CD4-positive, alpha-beta T cell treated with Interleukin-15 for 4 hours (primary cell): ENCODE measurements around the gene COMP.

Experiments
- DNase-seq: peaks from one replicate; pipeline ENCODE4 v3.0.0-alpha.2; 2020; ENCODE audit warnings: low spot score

Gene COMP

DNA sequence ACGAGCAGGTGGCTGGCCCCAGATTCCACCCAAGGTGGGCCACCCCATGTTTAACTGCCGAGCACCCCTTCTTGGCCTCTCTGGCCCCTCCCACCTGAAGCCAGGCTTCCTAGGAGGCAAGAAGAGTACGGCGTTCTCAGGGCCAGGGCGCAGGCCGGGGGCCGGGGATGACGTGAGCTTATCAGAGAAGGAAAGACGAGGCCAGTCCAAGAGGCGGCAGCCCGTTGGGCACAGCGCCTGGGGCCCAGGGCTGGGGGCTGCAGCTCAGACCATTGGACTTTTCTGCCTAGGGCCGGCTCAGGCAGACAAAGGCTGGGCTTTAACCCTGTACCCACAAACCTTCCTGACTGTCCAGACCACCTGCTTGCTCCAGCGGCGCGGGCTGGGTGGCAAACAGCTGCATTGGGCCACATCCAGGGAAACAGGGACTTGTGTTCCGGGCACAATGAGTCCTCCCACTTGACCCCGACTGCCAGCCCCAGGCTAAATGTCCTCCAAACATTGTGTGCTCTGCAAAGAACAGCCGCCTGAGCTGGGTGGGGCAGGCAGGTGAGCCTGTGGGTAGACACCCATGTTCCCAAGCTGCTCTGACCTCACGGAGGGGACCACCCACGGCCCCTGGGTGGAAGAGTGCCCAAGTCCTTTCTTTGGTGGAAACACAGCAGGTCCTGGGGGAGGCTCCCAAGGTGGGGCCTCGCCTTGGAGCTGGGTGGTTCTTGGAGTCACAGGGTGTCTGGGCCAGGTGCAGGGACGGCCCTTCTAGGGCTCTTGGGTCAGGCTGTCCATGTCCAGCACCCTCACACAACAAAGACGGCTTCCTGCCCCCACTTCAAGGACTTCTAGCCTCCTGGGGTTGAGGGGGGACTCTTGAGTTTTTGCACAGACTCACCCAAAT is 21.9 kb downstream of the COMP start:
- DNase-seq = no peak

GRCh38 chr19:18768046-18768771 is 22.9 kb downstream of the COMP start:
- no peak for DNase-seq

- DNase-seq = no peak
These were observed 25.9 kb downstream of the COMP start for GRCh38 chr19:18765224-18765623.

DNA sequence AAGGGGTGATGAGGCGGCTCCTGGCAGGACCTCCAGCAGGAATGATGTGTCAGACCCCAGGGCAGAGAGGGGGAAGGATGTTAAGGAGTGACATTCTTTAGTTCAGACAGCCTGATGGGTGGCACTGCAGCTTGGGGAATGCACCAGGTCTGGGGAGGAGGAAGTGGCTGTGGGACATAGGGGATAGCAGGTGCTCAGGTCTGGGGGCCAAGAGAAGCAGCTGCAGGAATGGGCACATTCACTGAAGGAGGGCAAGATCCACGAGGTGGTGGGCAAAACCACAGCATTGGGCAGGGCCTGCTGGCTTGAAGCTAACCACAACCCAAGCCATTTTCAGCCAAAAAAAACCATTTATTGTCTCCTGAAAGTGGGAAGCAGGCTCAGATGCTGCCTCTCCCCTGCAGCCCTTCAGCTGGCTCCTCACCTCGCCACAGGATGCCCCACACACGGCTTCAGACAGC is 26.5 kb downstream of the COMP start:
- no peak for DNase-seq

DNA sequence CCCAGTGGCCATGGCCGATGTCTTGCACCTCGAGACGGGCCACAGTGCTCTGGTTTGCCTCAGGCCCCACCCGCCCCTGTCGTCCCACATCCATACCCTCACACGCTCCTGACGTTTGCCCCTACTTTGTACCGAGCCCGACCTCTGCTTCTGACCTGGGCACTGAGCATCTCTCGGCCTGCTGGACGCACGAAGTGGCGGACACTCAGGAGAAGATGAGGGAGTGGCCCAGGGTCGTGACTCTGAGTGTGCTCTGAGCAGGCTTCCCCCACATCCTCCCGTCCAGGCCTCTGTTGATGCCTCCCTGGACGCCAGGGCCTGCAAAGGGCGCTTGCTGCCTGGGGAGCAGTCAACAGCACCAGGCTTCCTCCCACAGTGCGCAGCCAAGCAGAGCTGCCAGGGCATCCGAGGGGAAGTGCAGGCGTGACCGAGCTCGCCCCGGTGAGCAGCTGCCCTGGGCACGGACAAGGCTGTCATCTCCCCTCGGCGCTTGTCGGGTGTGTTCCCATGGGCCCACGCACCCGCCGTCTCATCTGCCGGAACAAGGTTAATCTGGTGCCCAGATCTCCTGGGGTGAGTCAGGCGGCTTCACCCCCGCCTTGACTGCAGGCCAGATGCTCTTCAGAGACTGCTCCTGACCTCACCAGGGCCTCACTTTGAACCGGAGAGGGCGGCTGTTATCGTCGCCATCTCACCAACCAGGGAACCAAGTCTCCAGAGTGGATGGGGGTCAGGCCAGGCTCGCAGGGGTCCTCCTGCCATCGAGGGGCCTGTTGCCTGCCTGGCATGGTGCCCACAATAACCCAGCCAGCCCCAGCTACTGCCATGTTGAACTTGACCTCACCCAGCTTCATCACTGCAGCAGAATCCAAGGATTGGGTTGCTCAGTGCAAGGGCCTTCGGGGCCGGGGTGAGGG is 27.2 kb downstream of the COMP start:
- no peak for DNase-seq

DNA sequence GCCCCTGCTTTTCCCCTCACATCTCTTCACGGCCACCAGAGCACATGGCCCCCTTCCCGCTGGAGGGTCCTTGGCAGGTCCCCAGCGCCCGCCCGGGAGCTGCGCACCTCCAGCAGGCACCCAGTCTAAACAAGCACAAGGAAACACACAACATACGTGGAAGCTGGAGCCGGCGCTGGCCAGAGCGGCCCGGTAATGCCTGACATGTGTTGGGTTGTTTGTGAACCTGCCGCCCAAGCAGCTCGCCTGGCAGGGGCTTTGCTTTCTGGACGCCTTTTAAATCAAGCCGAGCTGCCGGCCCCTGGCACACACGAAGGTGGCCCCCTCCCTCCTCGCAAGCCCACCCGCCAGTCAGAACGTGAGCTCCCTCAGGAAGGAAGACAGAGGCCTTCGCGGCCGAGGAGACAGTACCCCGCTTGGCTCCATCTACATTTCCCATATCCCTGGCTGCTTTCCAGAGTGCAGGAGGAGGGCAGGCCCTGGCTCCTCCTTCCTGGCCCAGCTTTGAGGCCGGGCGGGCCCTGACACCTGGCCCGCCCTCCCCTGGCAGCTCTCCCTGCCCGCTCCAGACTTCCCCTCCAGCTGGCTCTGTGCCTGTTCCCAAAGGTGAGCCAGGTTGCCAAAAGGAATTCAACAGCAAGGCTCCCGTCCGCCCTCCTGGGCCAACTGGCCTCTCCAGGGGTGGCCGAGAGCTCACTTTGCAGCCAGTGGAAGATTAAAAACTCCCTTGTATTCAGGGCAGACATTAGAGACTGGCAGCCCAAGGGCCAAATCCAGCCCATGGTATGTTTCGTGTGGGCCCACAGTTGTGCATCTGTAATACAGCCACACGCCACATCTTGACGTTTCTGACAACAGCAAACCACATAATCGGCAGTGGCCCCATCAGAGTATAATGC is 28.7 kb downstream of the COMP start:
- no peak for DNase-seq

GRCh38 chr19:18761531-18762110 is 29.5 kb downstream of the COMP start:
- no peak for DNase-seq

DNA sequence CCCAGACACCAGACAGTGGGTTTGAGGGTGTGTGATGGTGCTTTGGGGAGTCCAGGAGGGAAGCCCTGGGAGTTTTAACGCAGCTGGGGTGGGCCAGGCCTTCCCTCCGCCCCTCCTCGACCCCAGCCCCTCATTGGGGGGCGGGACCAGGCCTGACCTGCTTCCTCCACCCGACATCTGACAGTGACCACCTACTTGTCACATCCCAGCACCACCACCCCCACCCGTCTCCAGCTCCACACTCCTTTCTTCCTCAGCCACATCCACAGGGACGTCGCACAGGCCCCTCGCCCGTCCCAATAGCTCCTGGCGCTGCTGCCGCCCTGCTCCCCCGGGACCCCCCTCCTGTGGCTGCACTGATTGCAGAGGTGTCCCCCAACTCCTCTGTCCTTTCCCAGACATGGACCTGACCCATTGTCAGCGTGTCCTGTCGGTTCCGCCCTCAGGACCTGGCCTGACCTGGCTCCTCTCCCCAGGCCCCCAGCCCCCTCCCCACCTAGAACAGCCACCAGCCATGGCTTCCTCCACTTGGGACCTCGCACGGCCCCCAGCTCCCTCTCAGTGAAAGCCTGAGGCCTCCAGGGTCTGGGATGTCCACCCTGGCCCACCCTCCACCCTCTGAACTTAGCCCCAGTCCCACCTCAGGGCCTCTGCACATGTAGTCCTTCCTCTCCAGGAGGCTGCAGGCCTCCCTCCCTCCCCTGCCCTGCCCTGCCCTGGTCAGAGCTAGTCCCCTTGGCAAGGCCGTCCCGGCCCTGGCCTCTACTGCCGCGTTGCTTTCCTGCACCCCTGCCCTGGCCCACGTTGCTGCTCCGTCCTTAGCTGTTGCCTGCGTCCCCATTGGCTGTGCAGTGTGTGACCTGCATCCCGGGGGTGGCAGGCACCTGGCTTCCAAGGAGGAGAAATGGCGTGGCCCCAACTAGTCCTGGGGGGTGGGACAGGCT is 30.4 kb downstream of the COMP start:
- DNase-seq = no peak

DNA sequence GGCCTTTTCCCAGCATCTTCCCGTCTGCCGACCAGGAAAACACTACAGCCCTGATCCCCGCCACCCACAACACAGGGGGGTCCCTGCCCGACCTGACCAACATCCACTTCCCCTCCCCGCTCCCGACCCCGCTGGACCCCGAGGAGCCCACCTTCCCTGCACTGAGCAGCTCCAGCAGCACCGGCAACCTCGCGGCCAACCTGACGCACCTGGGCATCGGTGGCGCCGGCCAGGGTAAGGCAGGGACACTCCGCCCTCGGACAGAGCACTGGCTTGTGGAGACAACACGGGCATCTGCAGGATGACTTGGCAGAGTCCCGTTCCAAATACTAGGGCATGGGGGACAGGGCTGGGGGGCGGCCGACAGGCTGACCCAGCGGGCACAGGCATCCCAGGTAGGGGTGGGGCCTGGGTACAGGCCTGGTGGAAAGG is 31.1 kb downstream of the COMP start:
- DNase-seq = no peak

GRCh38 chr19:18759304-18759994 is 31.7 kb downstream of the COMP start:
- no peak for DNase-seq

DNA sequence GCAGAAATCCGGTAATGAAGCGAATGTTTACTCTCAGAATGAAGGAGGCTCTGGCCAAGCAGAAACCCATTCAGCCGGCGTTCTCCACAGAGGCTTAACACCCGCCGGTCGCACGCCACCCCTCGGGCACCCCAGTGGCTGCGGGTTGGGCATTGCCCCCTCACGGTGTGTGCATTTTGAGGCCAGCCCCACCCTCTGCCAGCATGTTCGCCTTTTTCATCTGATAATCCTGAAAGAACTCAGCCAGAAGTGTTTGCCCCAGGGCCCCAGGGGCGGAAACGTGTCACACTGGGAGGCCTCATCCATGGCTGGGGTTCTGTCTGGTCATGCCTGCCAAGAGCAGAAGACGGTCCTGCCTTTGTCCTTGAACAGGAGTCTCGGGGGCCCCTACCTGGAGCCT is 34.2 kb downstream of the COMP start:
- DNase-seq = no peak

DNA sequence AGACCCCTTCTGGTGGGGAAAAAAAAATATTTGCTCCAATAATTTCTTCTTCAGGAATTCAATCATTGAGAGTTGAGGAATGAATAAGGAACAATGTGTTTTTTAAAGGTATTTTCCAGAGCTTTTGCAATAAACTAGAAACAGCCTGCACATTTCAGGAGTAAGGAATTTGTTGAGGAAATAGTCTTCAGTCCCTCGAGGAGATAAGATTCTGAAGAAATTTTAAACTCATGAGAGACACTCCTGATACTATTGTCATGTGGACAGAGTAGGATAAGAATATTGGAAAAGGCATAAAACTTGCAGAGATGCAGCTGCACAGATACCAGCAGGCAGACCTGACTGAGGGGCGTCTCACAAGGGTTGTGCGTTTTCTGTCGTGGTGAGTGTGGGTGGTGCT is 36.6 kb downstream of the COMP start:
- no peak for DNase-seq

GRCh38 chr19:18751571-18751970 is 39.5 kb downstream of the COMP start:
- no peak for DNase-seq

GRCh38 chr19:18750295-18750970 is 40.7 kb downstream of the COMP start:
- no peak for DNase-seq

DNA sequence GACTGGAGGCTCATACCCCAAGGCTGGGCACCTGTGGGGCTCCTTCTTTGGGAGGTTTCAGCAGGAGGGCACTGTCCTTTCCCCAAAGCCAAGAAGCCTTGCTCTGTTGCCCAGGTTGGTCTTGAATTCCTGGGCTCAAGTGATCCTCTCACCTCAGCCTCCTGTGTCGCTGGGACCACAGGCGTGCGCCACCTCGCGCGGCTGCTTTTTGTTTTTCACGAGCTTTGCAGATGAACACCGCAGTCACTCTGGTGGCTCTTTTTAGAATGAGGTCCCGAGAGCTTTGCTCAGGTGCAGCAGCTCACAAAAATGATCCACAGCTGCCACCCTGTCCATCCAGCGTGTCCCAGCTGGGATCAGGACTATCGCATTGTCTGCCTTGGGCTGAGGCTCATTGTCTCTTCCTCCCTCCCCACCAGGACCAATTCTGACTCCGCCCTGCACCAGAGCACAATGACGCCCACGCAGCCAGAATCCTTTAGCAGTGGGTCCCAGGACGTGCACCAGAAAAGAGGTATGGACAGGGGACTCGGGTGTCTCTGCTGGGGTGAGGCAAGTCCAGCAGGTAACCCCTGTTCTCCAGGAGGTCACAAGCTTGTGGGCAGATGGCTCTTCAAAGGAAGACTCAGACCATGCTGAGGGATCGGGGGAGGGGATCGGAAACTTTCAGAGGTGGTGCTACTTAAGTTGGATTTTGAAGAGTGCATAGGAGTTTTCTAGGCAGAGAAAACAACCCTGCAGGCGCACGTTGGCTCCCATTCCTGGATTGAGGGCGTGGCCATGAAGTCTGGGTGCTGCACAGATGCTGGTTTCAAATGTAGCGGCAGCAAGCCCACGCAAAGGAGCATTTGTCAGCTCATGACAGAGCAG is 41.5 kb downstream of the COMP start:
- DNase-seq = no peak

DNA sequence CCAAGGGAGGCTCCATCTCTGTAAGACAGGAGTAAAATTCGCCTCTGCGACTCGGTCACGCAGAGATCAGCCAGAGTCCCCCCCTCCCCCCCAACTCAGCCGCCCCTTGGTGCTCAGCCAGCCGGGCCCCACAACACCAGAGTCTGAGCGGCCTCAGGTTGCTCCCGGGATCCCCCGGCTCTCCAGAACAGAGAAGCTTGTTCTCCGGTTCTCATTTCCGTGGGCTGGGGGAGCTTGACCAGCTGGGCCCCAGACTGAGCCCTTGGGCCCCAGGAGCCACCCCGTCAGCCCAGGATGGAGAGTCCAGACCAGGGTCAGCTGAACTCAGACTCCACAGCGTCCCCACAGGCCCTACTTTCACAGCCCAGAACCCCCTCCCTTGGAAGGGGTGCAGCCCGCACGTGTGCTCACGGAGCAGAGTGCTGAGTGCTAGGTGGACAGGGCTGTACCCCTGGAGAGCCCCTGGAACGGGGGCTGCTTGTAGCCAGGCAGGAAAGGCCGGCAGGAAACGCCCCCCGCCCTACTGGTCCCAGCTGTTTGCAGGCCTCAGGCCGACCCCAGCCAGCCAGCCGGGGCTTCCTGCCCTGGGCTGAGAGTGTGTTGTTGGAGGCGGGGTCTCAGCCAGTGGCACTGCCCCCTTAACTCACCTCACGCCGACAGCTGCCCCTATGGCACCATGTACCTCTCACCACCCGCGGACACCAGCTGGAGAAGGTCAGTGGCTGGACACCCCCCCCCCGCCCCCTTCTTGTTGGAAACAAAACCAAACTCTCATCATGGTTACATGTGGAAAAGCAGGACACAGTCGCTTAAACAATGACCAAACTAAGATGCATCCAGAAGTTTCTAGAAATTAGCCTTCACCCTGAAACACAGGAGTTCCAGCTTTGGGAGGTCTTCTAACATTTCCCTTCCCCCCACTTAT is 44.4 kb downstream of the COMP start:
- DNase-seq = no peak
